GM19025 (cell line): ENCODE measurements around the gene FRK.
A peak's percentile ranks its signal among the peaks of the same experiment; 100 is the strongest.

Experiments
- ATAC-seq: cut with Tn5 transposase; IDR thresholded peaks from one replicate; pipeline ENCODE4 v1.9.1; 2021; ENCODE audit warnings: mild to moderate bottlenecking, low read depth, moderate library complexity; ENCODE audit not compliant: unreplicated experiment

The FRK gene

DNA sequence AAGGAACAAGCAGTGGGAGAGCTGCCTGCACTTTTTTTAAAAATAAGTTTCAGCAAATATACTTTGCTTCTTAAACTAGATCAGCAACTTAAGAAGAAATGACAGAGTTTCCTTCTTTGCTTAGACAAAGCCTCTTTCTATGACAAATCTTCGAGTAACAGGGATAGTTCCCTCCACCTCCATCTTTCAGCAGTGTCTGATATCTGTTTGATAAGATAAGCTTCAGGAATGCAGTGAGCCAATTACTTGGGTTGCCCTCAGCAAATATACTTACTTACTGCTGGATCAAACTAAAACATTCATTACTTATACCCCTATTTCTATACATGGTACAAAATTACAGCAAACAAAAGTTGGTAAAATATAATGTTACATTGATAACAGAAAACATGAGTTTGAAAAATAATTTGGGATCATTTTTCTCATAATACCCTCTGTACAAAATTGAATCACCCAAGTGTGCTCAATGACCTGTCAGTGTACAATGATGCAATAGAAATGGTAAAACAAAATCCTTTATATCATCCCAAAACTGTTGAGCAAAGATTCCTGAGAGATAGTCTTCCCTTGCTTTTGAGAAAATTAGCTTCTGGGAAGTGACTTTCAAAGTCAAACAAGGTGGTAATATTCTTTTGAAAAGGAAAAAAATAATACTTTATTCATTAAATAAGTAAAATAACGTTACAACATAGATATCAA is 24.5 kb downstream of the FRK start:
- ATAC-seq = no peak

DNA sequence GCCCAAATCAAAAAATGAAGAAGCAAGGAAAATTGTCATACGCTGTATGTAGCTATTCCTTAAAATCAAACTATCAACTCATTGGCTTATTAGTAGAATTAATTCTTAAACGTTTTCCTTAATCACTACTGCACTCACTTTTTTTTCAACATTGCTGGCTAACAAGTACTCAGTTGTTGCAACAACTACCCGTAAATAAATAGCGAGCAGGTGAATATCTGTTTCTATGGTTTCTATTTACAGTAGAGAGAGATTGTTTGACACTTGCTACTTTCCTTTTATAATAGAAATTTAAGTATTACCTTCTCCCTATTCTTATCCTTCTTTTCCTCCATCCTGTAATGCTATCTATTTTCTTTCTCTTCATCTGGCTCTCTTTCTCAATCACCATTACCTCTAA is 25.1 kb downstream of the FRK start:
- ATAC-seq = no peak

- ATAC-seq = no peak
Measured at GRCh38 chr6:116034327-116034726, 26.4 kb downstream of the FRK start.

DNA sequence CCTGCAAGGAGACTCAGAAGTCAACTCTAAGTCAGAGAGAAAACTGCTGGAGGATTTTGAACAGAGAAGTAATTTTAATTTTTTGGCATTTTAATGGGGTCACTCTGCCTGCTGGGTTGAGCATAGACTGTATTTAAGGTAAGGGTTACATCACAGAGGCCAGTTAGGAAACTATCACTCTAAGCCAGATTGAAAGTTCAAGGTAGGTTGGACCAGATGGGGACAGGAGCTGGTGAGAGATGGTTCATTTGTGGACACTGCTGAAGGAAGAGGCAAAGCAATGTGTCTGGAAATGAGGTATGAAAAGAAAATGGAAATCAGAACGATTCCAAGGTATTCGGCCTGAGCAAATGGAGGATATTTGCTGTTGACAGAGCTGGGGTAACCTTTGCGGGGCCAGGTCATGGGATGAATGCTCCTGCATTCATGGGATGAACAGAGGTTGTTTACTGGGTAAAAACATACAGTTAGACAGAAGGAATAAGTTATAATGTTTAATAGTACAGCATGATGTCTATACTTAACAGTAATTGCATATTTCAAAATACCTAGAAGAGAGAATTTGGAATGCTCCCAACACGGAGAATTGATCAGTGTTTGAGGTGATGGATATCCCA is 26.9 kb downstream of the FRK start:
- ATAC-seq = no peak

- no peak for ATAC-seq
Measured at GRCh38 chr6:116030770-116031169, 29.9 kb downstream of the FRK start.

- ATAC-seq = peak; percentile 73
Measured at GRCh38 chr6:116029535-116029934, 31.2 kb downstream of the FRK start.

DNA sequence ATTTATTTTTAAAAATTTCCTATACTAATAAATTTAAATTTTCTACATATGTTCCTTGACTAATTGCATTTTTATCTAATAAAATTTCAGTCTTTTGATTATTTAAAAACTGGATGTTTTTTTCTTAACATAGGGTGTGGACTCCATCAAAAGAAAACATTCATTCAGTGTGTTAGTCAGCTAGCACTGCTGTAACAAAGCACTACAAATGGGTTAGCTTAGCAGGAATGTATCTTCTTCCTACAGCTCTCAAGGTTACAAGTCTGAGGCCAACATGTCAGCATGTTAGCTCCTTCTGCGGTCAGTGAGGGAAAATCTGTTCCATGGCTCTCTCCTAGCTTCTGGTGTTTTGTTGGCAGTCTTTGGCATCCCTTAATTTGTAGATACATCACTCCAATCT is 32.5 kb downstream of the FRK start:
- no peak for ATAC-seq

DNA sequence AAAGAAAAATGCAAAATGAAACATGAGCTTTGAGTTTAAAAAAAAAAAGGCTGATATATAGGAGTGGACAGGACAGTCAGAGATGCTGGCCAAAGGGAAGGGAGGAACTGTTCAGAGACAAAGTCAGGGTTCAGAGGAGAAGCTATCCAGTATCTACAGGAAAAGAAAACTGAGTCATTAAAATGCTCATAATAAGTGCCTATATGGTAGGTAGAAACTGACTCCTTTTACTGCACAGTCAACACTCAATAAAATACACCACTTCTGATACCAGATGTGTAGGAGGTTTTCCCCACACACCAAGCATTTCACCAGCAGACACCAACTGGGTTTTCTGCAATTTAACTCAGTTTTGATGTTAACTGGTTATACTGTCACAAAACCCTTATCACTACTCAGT is 32.9 kb downstream of the FRK start:
- ATAC-seq = no peak

GRCh38 chr6:116025405-116025804 is 35.3 kb downstream of the FRK start:
- ATAC-seq = no peak

- no peak for ATAC-seq
Measured at GRCh38 chr6:116022841-116023445, 37.7 kb downstream of the FRK start.

GRCh38 chr6:116020738-116021137 is 40.0 kb downstream of the FRK start:
- no peak for ATAC-seq

DNA sequence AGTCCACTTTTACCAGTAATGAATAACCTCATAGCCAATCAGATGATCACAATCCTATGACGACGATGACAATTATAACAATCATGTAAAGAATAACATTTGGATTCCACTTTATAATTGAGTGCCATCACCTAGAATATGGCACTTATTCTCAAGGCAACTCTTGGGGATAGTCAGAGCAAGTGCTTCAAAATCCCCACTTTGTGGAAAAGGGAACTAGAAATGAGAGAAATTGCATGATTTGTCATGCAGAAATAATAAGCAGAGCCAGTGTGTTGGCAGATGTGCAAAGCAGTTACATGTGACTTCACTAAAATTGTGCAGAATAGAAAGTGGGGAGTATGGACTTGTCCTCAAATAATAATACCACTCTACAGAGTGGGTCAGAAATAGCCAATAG is 41.3 kb downstream of the FRK start:
- ATAC-seq = peak; percentile 62

GRCh38 chr6:116018976-116019375 is 41.7 kb downstream of the FRK start:
- ATAC-seq = no peak

- peak; percentile 4 for ATAC-seq
Measured at GRCh38 chr6:116017546-116018295, 43.0 kb downstream of the FRK start.

- ATAC-seq = peak; percentile 23
Measured at GRCh38 chr6:116016846-116017545, 43.7 kb downstream of the FRK start.

DNA sequence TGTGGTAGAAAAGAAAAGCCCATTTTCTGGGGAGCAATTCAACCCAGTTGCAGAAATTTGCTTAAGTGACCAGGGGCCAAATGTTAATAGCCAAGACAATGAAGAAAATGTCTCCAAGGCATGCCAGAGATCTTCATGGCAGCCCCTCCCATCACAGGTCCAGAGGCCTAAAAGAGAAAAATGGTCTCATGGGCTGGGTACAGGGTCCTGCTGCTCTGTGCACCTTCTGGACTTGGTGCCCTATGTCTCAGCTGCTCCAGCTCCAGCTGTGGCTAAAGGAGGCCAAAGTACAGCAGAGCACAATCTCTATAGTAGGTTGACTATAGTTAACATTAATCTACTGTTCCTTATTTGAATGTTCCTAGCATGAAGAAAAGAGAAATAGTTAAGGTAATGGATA is 44.7 kb downstream of the FRK start:
- no peak for ATAC-seq

DNA sequence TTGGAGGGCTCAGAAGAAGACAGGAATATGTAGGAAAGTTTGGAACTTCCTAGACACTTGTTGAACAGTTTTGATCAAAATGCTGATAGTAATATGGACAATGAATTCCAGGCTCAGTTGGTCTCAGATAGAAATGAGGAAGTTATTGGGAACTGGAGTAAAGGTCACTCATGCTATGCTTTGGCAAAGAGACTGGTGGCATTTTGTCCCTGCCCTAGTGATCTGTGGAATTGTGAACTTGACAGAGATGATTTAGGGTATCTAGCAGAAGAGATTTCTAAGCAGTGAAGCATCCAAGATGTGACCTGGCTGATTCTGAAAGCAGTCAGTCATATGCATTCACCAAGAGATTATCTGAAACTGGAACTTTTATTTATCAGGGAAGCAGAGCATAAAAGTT is 45.1 kb downstream of the FRK start:
- ATAC-seq = no peak

DNA sequence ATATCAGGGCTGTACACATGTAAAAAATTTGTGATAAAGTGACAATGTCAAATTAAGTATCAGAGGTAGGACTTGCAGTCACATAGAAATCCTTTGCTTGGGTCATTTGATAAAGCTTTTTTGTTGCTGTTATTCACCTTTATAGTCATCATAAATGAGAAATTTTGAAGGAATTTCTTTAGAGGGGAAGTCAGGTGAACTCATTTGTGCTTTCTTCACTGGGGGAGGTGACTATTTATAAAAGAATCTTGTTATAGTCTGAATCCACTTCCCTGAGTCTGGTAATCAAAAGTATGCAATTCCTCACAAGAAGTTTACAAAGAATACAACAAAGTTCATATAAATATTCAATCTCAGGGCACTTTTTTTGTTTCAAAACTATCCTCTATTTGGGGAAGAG is 47.7 kb downstream of the FRK start:
- ATAC-seq = no peak

- ATAC-seq = no peak
Measured at GRCh38 chr6:116012471-116012949, 48.2 kb downstream of the FRK start.

- peak; percentile 49 for ATAC-seq
Measured at GRCh38 chr6:116011520-116011919, 49.2 kb downstream of the FRK start.
